Fibroblast of skin of right biceps (primary cell): ENCODE measurements around the gene NBPF12.
"Not testable (repeated sequence)": the region's sequence is repeated elsewhere in the genome, so short reads cannot be mapped to it uniquely, and the experiment has no call there.

ENCODE experiments used
- DNase-seq: peaks from one replicate; pipeline ENCODE4 v3.0.0-alpha.2; 2013

Gene NBPF12

DNA sequence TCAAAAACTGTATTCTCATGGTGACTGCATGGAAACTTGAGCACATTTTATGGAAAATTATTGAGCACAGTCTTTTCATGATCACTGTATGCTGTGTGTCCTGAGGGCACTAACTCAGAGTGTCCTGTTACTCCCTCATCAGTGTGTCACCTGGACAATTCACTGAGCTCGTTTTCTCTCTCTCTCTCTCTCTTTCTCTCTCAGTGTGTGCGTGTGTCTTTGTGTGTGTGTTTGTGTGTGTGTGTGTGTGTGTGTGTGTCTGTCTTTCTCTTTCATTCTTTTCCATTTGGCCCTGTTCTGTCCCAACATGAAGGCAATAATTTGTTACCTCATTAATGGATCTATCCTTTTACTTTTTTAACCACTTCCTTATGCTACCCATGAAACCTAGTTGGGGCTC is 49.4 kb downstream of the NBPF12 start:
- DNase-seq, result not testable (repeated sequence)

DNA sequence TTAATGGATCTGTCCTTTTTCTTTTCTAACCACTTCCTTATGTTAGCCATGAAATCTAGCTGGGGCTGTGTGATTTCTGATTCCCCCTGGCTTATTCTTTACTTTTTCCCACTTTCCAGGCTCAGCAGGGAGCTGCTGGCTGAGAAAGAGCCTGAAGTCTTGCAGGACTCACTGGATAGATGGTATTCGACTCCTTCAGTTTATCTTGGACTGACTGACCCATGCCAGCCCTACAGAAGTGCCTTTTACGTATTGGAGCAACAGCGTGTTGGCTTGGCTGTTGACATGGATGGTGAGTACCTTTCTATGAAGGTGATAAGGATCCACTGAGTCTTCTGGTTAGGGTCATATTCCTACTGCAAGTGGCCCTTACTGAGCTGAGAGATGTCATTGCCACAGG is 51.3 kb downstream of the NBPF12 start:
- DNase-seq, result not testable (repeated sequence)

DNA sequence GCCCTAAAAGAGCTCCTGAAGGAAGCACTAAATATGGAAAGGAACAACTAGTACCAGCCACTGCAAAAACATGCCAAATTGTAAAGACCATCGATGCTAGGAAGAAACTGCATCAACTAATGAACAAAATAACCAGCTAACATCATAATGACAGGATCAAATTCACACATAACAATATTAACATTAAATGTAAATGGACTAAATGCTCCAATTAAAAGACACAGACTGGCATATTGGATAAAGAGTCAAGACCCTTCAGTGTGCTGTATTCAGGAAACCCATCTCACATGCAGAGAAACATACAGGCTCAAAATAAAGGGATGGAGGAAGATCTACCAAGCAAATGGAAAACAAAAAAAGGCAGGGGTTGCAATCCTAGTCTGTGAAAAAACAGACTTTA is 70.4 kb downstream of the NBPF12 start:
- not testable (repeated sequence) for DNase-seq

DNA sequence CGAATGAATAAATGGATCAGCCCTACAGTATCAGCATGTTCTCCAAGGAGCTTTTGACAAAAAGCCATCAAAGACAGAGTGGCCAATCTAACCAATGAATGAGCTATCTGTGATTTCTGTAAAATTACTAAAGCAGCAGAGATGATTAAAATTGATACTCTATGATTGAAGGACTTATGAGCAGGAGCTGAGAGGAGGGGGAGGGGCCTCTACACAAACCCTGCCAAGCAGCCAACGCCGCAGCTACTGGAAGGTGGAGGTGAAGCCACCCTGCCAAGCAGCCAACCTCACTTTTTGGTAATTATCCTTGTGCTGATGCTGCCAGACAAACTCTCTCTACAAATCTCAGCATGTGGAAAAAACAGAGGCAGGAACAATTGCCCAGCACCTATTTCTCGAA is 88.9 kb downstream of the NBPF12 start:
- not testable (repeated sequence) for DNase-seq

DNA sequence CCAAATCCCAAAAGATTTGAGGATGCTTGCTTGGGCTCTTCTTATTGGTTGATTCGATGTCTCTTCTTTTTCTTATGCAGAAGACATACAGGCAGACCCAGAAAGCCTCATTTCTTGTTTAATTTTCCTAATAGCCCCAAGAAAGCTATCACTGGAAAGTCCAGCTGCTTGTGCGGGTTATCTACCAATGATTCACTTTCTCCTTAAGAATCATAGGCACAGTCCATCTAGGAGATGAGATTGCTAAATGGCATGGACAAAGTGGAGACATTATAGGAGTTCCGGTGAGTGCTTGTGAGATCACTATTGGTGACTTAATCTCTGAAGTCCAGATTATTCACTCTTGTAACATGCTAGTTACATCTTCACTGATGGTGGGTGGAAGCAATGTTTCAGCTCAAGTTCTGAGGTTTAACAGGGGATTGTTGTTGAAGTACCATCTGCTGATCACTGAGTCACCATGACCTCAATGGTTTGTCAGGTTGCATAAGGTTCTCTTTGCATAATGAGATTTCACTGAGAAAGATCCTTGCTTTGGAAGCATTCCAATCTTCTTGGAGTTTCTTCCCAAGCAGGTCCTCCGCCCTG is 92.0 kb downstream of the NBPF12 start:
- peak; percentile 3 for DNase-seq

DNA sequence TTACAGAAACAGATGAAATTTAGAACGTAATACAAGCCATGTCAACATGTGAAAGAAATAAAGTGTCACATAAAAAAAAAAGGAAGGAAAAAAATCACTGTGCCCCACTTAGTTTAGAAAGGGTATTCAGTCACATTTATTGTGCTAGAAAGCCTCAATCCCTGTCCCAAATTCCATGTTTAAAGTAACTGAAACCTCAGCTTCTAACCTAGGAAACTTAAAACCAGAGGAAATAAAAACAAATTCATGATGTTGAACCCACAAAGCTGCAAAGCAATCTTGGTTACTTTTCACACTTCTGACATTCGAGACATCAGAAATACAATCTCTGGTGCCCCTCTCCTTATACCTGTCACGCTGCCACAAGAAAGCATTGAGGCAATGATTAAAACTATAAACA is 101.8 kb downstream of the NBPF12 start:
- DNase-seq, result no peak

DNA sequence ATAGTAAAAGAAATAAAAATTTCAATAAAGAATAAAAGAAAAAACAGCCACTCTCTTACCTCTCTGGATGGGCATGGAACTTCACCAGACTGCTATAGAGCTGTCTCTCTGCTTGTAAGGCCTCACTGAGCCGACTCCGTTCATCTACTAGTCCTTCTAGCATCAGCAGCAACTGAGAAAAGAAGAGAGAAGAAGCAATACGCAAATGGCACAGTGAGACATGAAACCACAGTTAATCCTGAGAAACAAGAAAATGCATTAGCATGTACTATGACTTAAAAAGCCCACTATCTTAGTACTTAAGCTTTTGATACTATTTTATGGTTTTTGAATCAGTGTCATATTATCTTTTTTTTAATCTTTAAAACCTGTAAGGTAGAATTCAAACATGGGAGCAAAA is 104.8 kb downstream of the NBPF12 start:
- not testable (repeated sequence) for DNase-seq

DNA sequence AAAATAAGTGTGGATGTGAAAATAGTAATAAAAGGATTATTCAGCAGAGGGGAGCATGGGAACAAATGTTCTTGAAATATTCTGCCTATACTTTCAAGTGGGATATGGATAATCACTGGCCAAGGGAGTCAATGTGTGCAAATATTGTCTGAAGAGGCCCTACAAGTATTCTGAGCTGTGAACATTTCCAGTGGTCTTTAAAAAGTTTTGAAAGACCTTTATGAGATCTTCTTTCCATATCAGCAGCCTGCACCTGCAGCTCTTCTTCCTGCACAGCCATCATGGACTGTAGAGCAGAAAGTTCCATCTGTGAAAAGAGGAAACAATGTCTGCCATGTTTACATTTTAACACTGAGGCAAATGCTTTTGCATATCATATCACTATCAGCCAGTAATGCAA is 106.4 kb downstream of the NBPF12 start:
- DNase-seq, result not testable (repeated sequence)
